ENCODE measurements around the gene MORN1. TPM values are rescaled to one million over a fixed set of nuclear protein-coding genes. Genes with fewer than 3 reads are reported as not detected.

Gene MORN1
- total RNA-seq, 3 donors from 2014 or later: 6.4 to 7.0 (median 6.7) TPM

- no peaks in the 10 kb centered on the region for H3K27me3 Mint-ChIP-seq (ENCODE audit: low read depth)
- H3K36me3 Mint-ChIP-seq (ENCODE audit: insufficient read depth): peaks cover 3% of the 10 kb centered on the region
- no peaks in the 10 kb centered on the region for H3K9me3 Mint-ChIP-seq
- H3K4me1 Mint-ChIP-seq (ENCODE audit: low read depth): peaks cover 35% of the 10 kb centered on the region
- peak; percentile 79 for DNase-seq
- ATAC-seq: peak; percentile 16 to 31
- H3K4me3 Mint-ChIP-seq: peak overlapping the region; percentile 83
These were observed 23.1 kb upstream of the MORN1 start for GRCh38 chr1:2414297-2414958.

GRCh38 chr1:2413495-2414296, 22.3 kb upstream of the MORN1 start:
- Mint-ChIP-seq H3K27me3 (ENCODE audit: low read depth) (no peaks in the 10 kb centered on the region), H3K4me1 (ENCODE audit: low read depth) (peaks cover 35% of the 10 kb centered on the region), H3K4me3 (peak overlapping the region; percentile 83), H3K9me3 (no peaks in the 10 kb centered on the region), H3K36me3 (ENCODE audit: insufficient read depth) (peaks cover 4% of the 10 kb centered on the region)
- no peak for ATAC-seq
- DNase-seq: no peak

GRCh38 chr1:2412773-2413494, 21.6 kb upstream of the MORN1 start:
- Mint-ChIP-seq H3K4me3 (peak overlapping the region; percentile 83), H3K9me3 (no peaks in the 10 kb centered on the region), H3K27me3 (ENCODE audit: low read depth) (no peaks in the 10 kb centered on the region), H3K36me3 (ENCODE audit: insufficient read depth) (peaks cover 4% of the 10 kb centered on the region), H3K4me1 (ENCODE audit: low read depth) (peaks cover 35% of the 10 kb centered on the region)
- ATAC-seq (peak; percentile 47 to 49), DNase-seq (no peak)

- Mint-ChIP-seq H3K36me3 (ENCODE audit: insufficient read depth) (peaks cover 4% of the 10 kb centered on the region), H3K9me3 (no peaks in the 10 kb centered on the region), H3K4me1 (ENCODE audit: low read depth) (peaks cover 35% of the 10 kb centered on the region), H3K4me3 (peak within 1 kb of the TSS; percentile 90), H3K27me3 (ENCODE audit: low read depth) (no peaks in the 10 kb centered on the region)
- ATAC-seq: peak; percentile 90 to 92
- peak; percentile 99 for DNase-seq
These were observed 21.0 kb upstream of the MORN1 start, which contains the start of gene PEX10 for GRCh38 chr1:2412395-2412772. TSS of gene PEX10 (minus strand) at chr1:2412564. CDS start at chr1:2412502, 62 bp downstream.

- no peaks in the 10 kb centered on the region for H3K27me3 Mint-ChIP-seq (ENCODE audit: low read depth)
- peak; percentile 45 to 49 for ATAC-seq
- H3K36me3 Mint-ChIP-seq (ENCODE audit: insufficient read depth): peaks cover 4% of the 10 kb centered on the region
- DNase-seq: peak; percentile 33
- H3K4me3 Mint-ChIP-seq: peak overlapping the region; percentile 90
- peaks cover 30% of the 10 kb centered on the region for H3K4me1 Mint-ChIP-seq (ENCODE audit: low read depth)
- no peaks in the 10 kb centered on the region for H3K9me3 Mint-ChIP-seq
These were observed 20.5 kb upstream of the MORN1 start for GRCh38 chr1:2411801-2412394.

- Mint-ChIP-seq H3K36me3 (ENCODE audit: insufficient read depth) (peaks cover 4% of the 10 kb centered on the region), H3K9me3 (no peaks in the 10 kb centered on the region), H3K4me3 (no peak overlapping the region), H3K4me1 (ENCODE audit: low read depth) (peaks cover 10% of the 10 kb centered on the region), H3K27me3 (ENCODE audit: low read depth) (no peaks in the 10 kb centered on the region)
- no peak for DNase-seq
- no peak for ATAC-seq
These were observed 18.4 kb upstream of the MORN1 start for GRCh38 chr1:2409745-2410144.

- Mint-ChIP-seq H3K36me3 (ENCODE audit: insufficient read depth) (peaks cover 10% of the 10 kb centered on the region), H3K27me3 (ENCODE audit: low read depth) (no peaks in the 10 kb centered on the region), H3K9me3 (no peaks in the 10 kb centered on the region), H3K4me3 (no peak overlapping the region), H3K4me1 (ENCODE audit: low read depth) (peaks cover 1% of the 10 kb centered on the region)
- ATAC-seq (no peak), DNase-seq (no peak)
These were observed 17.5 kb upstream of the MORN1 start for GRCh38 chr1:2408859-2409276.

- H3K27me3 Mint-ChIP-seq (ENCODE audit: low read depth): no peaks in the 10 kb centered on the region
- H3K4me3 Mint-ChIP-seq: no peak overlapping the region
- no peaks in the 10 kb centered on the region for H3K4me1 Mint-ChIP-seq (ENCODE audit: low read depth)
- ATAC-seq (no peak), DNase-seq (no peak)
- H3K36me3 Mint-ChIP-seq (ENCODE audit: insufficient read depth): peaks cover 10% of the 10 kb centered on the region
- no peaks in the 10 kb centered on the region for H3K9me3 Mint-ChIP-seq
These were observed 17.1 kb upstream of the MORN1 start for GRCh38 chr1:2408456-2408855.

- DNase-seq (no peak), ATAC-seq (no peak)
- Mint-ChIP-seq H3K4me1 (ENCODE audit: low read depth) (no peaks in the 10 kb centered on the region), H3K27me3 (ENCODE audit: low read depth) (no peaks in the 10 kb centered on the region), H3K4me3 (no peak overlapping the region), H3K36me3 (ENCODE audit: insufficient read depth) (peaks cover 11% of the 10 kb centered on the region), H3K9me3 (no peaks in the 10 kb centered on the region)
These were observed 16.6 kb upstream of the MORN1 start for GRCh38 chr1:2407991-2408275.

- Mint-ChIP-seq H3K4me3 (no peak overlapping the region), H3K27me3 (ENCODE audit: low read depth) (no peaks in the 10 kb centered on the region), H3K9me3 (no peaks in the 10 kb centered on the region), H3K36me3 (ENCODE audit: insufficient read depth) (peaks cover 14% of the 10 kb centered on the region), H3K4me1 (ENCODE audit: low read depth) (no peaks in the 10 kb centered on the region)
- no peak for ATAC-seq
- DNase-seq: no peak
These were observed 16.0 kb upstream of the MORN1 start for GRCh38 chr1:2407166-2407990.

- peaks cover 22% of the 10 kb centered on the region for H3K36me3 Mint-ChIP-seq (ENCODE audit: insufficient read depth)
These were observed 15.2 kb upstream of the MORN1 start for GRCh38 chr1:2406451-2407041.

GRCh38 chr1:2405588-2406295, 14.4 kb upstream of the MORN1 start:
- Mint-ChIP-seq H3K36me3 (ENCODE audit: insufficient read depth) (peaks cover 25% of the 10 kb centered on the region), H3K4me1 (ENCODE audit: low read depth) (peaks cover 2% of the 10 kb centered on the region), H3K27me3 (ENCODE audit: low read depth) (no peaks in the 10 kb centered on the region), H3K4me3 (no peak overlapping the region), H3K9me3 (no peaks in the 10 kb centered on the region)
- no peak for DNase-seq
- ATAC-seq: no peak

More at GRCh38 chr1:2406451-2407041, 15.2 kb upstream of the MORN1 start:
- H3K4me3 Mint-ChIP-seq: no peak overlapping the region
- no peaks in the 10 kb centered on the region for H3K27me3 Mint-ChIP-seq (ENCODE audit: low read depth)
- H3K9me3 Mint-ChIP-seq: no peaks in the 10 kb centered on the region
- DNase-seq (no peak), ATAC-seq (no peak)
- H3K4me1 Mint-ChIP-seq (ENCODE audit: low read depth): peaks cover 2% of the 10 kb centered on the region

Data from activated T-cell treated with anti-CD3 and anti-CD28 coated beads, Interleukin-2, amount 50 U/mL, for 4 hours (primary cell).